GM18502 (cell line): ENCODE measurements around the gene ZSCAN31.

Source experiments
- ATAC-seq: cut with Tn5 transposase; IDR thresholded peaks from one replicate; pipeline ENCODE4 v1.9.1; 2021; ENCODE audit warnings: mild to moderate bottlenecking; ENCODE audit not compliant: unreplicated experiment, poor library complexity

Gene ZSCAN31

DNA sequence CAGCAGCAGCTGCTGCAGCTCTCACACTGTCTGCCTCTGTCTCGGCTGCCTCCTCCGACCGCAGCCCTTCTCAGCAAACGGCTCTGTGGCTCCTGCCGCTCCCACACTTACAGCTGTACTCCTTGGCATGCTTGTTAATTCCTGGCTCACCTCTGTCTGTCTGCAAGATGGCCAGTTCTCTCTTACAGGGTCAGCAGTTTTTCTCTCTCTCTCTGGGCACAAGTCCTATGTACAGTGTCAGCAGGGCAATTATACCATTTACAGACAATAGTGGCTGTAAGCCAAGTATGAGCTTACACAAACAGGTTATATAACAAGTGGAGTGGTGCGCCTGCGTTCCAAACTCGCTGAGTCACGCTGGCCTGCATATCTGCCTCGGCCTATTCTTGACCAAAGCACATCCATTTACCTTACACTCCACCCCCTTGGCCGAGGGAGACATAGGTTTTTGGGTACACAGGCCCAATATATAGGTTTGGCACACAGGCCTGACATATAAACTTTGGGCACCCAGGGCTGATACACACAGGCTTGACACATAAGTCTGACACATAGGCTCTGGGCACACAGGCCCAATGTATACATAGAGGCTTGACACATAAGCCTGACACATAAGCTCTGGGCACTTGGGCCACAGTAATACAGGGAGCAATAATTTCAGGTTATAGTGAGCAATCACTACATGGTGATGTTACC is 18.2 kb upstream of the ZSCAN31 start:
- ATAC-seq: no peak

DNA sequence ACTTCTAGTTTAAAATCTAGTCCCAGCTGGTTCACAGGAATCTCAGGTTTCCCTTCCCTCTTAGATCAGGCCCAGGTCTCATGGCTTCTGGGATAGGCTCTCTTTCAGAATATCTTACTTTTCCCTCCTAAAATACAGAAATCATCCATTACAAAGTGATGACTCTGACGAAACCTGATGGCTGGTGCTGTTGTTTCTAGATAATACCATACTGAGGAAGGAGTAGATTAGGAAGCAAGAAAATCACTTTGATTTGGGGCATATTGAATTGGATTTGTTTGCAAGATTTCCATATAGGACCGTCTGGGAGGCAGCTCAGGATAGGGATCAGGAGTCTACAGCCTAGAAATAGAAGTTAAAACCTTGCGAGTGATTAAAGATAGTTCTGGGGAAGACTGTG is 17.4 kb upstream of the ZSCAN31 start:
- ATAC-seq: no peak

DNA sequence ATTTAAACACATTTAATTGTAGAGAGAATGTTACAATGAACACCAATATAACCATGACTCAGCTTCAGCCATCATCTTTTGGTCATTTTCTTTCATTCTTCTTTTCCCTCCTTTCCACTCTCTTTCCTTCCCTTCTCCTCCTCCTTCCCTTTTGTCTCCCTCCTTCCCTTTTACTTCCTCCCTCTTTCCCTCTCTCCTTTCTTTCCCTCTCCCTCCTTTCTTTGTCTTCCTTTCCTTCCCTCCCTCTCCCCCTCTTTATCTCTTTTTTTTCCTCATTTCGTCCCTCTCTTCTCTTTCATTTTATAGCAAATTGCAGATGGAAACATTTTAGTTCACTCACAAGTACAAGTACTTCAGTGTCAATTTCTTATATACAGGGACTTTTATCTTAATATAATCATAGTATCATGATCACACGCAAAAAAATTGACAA is 15.6 kb upstream of the ZSCAN31 start:
- ATAC-seq: no peak

DNA sequence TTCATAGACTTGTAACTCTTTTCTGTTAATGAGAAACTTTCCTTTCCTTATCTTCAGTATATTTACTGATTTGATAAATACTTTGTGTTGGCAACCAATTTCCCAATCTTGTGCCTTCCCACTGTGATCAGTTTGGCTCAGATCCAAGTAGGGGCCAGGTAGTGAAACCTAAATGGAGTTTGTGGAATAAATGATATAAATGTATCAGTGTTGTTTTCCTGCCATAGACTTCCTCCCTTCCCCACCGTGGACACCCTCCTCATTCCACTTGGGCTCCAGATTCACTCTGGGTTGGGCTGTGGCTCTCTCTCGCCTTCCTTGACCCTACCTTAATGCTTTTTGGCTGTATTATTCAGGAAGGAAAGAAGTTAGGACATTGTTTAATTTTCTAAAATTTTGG is 15.1 kb upstream of the ZSCAN31 start:
- ATAC-seq: no peak

DNA sequence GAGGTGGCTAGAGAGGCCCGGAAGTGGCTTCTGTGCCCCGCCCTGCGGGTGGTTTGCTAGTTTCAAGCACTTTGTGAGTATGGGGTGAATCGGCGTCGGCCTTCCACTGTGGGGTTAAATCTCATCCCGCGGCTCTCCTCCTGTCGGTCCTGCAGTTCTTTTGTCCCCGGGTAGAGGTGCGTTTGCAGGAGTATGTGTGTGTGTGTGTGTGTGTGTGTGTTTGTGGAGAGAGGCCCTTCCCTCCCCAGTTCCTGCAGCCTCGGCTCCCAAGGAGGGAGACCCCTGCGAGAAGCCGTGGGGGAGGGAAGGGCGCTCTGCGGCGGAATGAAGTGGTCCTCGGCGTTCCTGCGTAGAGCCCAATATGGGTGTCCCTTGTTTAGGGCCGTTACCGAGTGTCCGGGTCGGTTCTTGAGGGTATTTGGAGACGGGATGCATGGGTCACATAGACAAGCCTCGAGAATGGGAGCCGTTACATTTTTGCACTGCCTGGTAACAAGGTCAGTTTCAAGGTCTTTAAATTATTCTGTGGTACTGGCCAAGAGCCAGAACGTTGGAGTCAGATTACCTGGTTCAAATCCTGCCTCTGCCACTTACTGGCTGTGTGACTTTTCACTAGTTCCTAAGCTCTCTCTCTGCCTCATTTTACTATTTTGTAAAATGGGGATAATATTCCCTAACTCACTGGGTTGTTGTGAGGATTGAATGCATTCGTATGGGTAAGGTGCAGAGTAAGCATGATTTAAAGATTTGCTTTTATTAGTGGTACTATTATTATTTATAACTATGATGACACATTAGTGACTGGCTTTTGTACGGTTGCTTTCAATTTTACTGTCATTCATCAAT is 14.2 kb upstream of the ZSCAN31 start, which contains the start of gene ZKSCAN3:
ZKSCAN3 (plus strand) TSS at position 56 of the 846 bp plus-strand sequence. CDS start 9,640 bp downstream, outside the sequence.
- ATAC-seq: peak; percentile 99

DNA sequence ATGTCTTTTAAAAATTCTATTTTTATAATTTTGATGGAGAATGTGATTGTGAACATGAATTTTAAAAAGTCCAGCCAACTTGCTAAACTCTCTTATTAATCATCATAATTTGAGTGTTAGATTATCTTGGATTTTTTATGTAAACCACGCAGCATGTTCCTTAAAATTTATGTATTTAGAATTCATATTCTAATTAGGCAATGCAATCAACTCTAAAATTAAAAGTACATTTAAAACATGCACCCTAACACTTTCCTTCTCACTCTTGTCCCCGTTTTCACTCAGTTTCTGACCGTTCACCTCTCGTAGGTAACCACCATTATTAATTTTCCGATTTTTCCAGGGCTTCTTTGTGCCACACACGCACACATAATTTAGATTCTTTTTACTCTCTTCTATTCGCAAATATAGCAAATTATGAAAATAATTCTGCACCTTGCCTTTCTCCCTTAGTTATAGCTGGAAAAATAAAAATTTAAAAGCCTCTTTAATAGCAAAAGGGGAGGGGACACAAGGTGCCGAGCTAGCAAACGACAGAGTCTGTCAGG is 13.5 kb upstream of the ZSCAN31 start:
- peak; percentile 36 for ATAC-seq

DNA sequence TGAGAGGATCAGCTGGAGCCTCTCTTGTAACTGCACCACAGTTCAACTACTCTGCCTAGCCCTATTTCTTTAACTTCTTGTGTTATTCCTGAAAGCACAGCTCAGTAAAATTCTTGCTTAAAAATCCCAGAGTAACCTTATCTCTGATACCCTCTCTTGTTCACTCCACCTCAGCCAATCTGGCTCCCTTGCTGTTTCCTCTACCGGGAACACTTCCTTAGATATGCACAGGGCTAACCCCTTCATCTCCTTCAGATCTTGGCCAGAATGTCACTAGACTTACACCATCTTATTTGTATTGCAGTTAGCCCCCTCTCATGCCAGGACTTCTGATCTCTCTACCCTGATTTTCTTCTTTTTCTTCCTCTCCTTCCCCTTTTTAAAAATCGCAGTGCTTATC is 11.2 kb upstream of the ZSCAN31 start:
- ATAC-seq: no peak

DNA sequence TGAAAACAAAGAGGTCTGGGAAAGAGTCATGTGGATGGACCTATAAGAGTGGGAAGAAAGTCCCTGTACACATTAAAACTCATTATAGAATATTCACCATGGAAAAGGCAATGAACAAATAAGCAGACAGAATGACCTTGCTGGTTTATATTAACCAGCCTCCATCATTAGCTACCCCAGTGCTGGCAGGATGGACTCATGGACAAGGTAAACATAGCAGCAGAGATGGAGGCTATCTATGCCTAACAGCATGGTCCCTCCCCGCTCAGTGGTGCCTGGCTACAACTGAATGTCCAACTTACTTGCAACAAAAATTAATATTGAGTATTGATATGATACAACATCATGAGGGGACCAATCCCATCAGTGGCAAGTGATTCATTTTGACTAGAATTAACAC is 9.3 kb upstream of the ZSCAN31 start:
- ATAC-seq: no peak

DNA sequence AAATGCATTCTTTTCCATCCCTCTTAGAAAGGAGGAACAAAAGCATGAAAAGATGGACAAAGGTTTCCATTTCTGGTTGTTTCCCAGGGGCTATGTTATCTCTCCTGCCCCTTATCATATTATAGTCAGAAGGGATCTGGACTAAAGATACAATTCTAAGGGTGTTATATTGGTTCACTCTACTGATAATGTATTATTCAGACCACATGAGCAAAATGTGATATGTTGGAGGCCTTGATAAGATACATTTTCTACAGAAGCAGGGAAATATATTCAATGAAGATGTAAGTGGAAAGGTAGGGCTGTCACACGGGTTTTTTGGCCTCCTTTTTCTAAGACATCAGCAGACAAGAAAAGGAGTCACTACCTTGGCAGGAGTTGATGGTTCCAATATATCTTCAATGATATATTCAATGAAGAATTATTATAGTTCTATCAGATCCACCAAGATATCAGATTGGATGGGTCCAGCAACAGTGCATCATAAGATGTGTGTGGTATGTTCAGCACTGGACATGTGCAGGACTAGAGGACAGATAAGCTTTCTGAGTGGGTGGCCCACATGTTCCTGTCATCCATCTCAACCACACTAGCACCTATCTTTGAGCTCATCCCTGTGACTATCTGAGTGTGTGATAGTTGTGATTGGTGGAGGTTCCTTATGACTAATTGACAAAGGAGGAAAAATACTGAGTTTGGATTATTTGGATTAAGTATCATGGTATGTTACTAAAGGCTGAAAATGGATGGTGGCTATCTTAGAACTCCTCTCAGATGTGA is 8.1 kb upstream of the ZSCAN31 start:
- no peak for ATAC-seq

DNA sequence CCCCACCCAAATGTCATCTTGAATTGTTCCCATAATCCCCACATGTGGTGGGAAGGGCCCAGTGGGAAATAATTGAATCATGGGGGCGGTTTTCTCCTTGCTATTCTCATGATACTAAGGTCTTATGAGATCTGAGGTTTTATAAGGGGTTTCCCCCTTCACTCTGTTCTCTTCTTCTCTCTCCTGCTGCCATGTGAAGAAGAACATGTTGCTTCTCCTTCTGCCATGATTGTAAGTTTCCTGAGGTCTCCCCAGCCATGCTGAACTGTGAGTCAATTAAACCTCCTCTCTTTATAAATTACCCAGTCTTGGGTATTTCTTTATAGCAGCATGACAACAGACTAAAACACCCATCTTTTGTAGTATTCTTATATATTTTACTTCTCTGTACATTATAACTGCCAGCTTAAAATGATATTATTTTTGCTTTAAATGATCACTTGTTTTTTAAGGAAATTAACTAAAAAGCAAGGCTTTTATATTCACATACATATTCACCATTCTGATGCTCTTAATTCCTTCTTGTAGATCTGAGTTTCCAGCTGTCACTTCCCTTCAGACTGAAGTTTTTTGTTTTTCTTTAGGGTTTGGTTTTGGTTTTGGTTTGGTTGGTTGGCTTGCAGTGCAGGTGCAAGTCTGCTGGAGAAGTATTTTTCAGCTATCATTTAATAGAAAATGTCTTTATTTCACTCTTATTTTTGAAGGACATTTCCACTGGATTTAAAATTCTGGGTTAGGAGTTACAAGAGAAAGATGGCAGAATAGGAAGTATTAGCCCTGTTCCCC is 4.6 kb upstream of the ZSCAN31 start:
- no peak for ATAC-seq

DNA sequence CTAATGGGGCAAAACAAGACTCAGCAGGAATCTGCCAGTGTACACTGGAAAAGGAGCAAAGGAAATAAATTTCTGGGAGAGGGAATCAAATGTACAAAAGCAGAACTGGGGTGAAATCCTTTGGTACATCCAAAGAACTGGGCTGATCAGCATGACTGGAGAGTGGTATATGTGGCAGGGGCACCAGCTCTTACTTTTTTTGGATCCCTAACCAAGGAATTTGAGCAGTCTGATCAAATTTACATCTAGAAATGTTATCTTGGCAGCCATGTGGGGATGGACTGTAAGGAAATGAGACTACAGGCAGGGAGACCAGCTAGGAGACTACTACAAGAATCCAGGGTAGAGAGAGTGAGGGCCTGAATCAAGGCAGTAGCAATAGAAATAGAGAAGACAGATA is 1.2 kb upstream of the ZSCAN31 start:
- ATAC-seq: no peak

DNA sequence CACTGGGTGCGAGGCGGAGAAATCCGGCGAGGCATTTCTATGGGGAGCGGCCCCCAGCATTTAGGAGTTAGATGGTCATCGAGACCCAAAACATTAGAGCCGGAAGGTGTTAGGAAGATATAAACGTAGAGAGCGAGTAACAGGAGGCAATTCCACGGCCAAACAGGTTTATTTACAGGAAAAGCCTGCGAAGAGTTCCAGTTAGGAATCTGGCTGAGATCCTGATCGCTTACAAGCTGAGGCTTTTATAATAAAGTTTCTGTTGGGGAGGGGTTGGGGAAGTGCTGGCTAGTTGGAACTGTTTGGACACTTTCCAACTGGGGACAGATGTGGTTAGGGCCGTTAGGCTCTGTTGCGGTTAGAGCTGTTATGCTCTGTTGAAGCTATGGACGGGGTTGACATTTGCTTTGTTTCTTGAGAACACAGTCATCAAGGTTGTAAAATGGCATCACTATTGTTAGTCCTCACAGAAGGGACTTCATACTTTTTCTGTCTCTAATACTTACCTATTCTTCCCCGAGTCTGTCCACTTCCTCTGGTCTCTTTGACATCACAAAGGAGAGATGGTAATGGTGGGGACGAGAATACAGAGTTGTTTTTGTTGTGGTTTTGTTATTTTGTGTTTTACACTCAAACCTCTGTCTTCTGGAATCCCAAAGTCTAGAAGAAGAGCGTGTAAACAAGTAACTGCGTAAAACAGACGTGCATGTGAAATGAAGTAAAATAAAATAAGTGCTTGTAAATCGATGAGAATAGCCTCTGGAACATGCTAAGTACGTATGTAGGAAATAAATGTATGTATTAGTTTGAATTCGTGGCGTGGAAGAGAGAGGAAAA is 554 bp upstream of the ZSCAN31 start:
- peak; percentile 39 for ATAC-seq

DNA sequence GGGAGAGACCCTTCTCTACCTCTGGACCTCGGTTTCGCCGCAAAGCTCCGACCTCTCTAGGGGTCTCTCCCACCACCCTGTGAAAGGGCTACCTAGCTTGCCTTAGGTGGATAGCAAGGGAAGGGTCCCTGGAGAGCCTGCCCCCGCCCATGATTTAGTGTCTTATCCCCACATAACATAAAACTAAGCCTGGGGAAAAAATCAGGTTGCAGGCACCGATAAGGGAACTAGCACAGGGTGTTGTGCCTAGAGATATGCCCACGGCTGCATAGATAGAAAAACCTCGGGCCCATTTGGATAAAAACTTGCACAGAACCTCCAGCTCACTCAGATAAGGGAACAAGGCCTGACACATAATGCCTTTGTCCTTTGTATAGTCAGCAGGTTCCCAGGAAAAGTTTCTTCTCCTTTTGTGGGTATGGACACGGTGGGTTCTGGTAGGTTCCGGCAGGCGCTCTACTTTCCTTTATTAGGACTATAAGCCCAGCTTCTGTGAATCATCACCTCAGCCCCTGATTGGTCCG is 846 bp downstream of the ZSCAN31 start:
- ATAC-seq: no peak

DNA sequence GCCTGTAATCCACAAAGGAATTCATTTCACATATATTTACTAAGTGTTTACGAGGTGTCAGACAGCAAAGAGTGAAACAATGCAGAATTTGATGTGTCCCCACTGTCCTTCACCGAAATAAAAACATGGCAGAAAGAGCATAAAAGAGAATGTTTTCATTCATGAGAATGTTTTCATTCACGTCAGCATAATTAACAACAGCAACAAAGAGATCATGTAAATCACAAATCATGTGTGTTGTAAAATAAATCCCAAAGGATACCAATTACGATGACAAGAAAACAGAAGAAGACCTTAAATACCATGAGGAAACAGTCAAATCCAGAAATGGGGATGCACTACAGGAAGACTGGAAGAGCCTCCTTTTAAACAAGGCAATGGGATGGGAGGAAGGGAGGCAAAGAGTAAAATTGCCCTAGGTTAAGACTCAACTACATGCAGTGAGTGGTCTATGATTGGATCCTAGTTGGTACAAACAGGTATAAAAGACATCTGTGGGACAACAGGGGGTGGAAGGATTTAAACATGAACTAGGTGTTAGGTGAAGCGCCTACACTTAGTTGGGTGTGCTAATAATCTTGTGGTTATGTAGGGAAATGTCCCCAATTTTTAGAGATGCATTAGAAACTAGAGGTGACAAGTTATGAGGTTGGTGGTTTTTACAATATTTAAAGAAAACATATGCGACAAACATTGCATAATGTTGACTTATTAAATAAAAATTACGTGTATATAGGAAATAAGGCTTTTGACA is 1.5 kb downstream of the ZSCAN31 start:
- no peak for ATAC-seq

DNA sequence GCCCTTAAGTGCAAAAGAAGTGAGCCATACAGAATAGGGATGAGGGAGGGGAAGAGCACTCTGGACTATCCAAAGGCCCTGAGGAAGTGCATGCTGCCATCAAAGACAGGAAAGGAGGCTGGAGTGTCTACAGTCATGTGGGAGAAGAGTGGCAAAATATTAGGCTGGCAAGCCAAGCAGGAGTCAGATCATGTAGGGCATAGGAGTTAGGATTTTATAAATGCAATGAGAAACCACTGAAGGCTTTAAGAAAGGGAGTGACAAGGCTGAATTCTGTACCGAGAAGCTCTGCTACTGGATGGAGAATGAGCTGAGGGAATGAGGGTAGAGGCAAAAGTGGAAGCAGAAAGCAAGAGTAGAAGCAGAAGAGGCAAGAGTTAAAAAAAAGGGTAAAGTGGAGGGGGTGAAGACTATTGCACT is 2.3 kb downstream of the ZSCAN31 start:
- no peak for ATAC-seq

DNA sequence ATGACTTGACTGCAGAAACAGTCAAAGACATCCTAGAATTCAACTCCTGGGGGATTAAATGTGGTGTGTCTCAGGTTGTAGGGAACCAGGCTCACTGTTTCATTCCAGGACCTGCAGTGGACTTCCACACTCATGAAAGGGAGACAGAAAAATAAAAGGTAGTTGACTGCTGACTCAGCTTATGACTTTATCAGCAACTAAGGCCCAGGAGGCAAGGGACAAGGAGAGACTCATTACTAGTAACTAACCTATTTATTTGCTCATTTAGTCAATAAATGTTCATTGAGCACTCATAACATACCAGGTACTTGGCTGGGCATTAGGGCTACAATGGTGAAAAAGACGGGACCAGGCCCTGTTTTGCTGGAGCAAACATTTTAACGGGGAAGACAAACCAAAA is 2.9 kb downstream of the ZSCAN31 start:
- no peak for ATAC-seq

DNA sequence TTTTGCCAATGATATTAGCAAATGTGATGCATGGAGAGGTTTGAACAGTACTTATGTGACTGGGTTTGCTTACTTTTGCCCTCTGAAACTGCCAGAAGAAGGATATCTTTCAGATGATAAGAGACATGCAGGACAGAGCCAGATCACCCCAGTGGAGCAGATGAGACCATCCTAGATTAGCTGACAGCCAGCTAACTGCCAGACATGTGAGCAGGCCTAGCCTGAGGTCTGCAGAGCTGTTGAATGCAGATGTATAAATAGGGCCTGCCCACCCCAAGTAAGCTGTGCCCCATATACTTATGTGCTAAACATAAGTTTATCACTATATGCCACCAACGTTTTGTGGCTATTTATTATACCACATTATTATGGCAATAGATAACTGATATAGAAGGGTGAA is 5.9 kb downstream of the ZSCAN31 start:
- no peak for ATAC-seq

DNA sequence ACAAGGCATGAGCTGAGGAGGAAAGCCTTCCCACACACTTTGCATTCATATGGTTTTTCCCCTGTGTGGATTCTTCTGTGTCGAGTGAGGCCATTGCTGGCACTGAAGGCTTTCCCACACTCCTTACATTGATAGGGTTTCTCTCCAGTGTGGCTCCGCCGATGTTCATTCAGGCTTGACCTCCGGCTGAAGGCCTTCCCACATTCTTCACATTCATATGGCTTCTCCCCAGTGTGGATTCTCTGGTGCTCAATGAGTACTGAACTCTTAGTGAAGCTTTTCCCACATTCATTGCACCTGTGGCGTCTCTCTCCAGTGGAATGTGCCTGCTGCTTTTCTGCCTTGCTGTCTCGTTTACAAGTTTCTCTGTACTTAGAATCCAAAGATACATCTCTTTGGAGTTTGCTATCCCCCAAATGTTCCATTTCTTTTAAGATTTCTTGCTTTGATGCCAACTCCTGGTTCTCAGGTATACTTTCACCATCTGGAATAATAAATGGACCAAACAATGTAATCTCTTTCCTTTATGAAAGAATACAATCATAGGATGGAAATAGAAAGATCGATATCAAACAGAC is 9.5 kb downstream of the ZSCAN31 start:
- ATAC-seq: no peak
